ENCODE data around the gene ATG2A. TPM values are rescaled to one million over a fixed set of nuclear protein-coding genes. Genes with fewer than 3 reads are reported as not detected.

Gene ATG2A
- total and polyA plus RNA-seq, 10 of the 15 experiments (the other 5 are each of a cell fraction or from before 2014, with no cell fraction given), result 0.08 to 19.0 (median 4.6) TPM

DNA sequence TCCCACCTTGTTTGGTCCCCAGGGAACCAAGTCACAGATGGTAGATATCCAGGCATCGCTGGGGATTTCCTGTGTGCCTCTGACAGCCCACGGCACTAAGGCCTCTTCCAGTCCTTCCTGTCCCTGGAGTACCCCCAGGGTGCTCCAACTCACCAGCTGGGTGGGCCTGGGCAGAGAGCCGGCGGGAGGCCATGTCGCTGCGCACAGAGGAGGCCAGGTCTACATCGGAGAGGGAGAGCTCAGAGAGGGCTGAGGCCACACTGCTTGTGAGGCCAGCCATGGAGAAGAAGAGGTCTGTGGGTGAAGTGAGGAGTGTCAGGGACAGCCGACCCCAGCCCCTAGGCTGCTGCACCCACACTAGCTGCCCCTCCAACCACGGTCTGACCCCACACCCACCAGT is 5.3 kb downstream of the ATG2A start:
- in situ Hi-C loops (cut with MboI), result no loop called here
- no peak for ATAC-seq
- peaks cover 0 to 7% of the 10 kb centered on the region in 2 experiments; a peak in 3 of 4 replicates for H3K36me3 ChIP-seq (ENCODE audit: control insufficient read depth in 2 of 2, insufficient read depth in 2 of 2, low read length in 1 of 2)
- POLR2A ChIA-PET, result interaction anchor here (0.9 to 1.3 kb wide), 2 partner anchors 12 kb away, joined by 3 to 4 read pairs; partner anchors contain the start of gene PPP2R5B
- no TSS peak for BruUV-seq (replicated peaks)
- FAIRE-seq, result no peak
- H3K79me2 ChIP-seq (ENCODE audit: control insufficient read depth, insufficient read depth, low read length), result peaks cover 8% of the 10 kb centered on the region
- peaks cover 6% of the 10 kb centered on the region for H3K4me1 ChIP-seq (ENCODE audit: control insufficient read depth, insufficient read depth, low read length)
- H3K9ac ChIP-seq (ENCODE audit: control insufficient read depth, insufficient read depth, low read length), result no peak overlapping the region
- H2AFZ ChIP-seq (ENCODE audit: control insufficient read depth, low read depth, low read length), result no peak overlapping the region
- no peak for DNase-seq (ENCODE audit: low read depth, low spot score)
- WGBS (ENCODE audit: insufficient coverage, insufficient replicate concordance, low lambda C conversion rate, missing lambda C conversion rate), result 83% methylated on average over 9 of the region's 9 CpGs
- H3K27ac ChIP-seq (ENCODE audit: control insufficient read depth, insufficient read depth), result no peak overlapping the region
- no peaks in the 10 kb centered on the region for H3K27me3 ChIP-seq (replicated peaks in 1 of 2; ENCODE audit: control insufficient read depth in 2 of 2, insufficient read depth in 2 of 2, low read length in 1 of 2)
- SMC1A ChIA-PET (ENCODE audit: uncharacterized antibody, unreplicated experiment), result no interaction called here
- no peak overlapping the region for H3K4me3 ChIP-seq
- intact Hi-C loops (cut with micrococcal nuclease; ENCODE audit: unreplicated experiment), result no loop called here
- H3K9me3 ChIP-seq (replicated peaks; ENCODE audit: control insufficient read depth, insufficient read depth, low read length), result no peaks in the 10 kb centered on the region
- RAD21 ChIA-PET (ENCODE audit: unreplicated experiment), result no interaction called here
- CTCF ChIA-PET, result interaction anchor here (1.1 to 1.6 kb wide), 2 partner anchors 64 to 165 kb away, joined by 3 to 4 read pairs; no protein-coding TSS in a partner anchor
- H4K20me1 ChIP-seq (ENCODE audit: control insufficient read depth, insufficient read depth), result no peaks in the 10 kb centered on the region
- no peak overlapping the region for H3K4me2 ChIP-seq (ENCODE audit: control insufficient read depth, insufficient read depth)
- TF ChIP-seq, protein P1, sequence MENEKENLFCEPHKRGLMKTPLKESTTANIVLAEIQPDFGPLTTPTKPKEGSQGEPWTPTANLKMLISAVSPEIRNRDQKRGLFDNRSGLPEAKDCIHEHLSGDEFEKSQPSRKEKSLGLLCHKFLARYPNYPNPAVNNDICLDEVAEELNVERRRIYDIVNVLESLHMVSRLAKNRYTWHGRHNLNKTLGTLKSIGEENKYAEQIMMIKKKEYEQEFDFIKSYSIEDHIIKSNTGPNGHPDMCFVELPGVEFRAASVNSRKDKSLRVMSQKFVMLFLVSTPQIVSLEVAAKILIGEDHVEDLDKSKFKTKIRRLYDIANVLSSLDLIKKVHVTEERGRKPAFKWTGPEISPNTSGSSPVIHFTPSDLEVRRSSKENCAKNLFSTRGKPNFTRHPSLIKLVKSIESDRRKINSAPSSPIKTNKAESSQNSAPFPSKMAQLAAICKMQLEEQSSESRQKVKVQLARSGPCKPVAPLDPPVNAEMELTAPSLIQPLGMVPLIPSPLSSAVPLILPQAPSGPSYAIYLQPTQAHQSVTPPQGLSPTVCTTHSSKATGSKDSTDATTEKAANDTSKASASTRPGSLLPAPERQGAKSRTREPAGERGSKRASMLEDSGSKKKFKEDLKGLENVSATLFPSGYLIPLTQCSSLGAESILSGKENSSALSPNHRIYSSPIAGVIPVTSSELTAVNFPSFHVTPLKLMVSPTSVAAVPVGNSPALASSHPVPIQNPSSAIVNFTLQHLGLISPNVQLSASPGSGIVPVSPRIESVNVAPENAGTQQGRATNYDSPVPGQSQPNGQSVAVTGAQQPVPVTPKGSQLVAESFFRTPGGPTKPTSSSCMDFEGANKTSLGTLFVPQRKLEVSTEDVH (IDR thresholded peaks at IDR 0.05; ENCODE audit: low read depth, partially characterized antibody), result no peak
- TF ChIP-seq RELA (IDR thresholded peaks at IDR 0.05; ENCODE audit: borderline replicate concordance, partially characterized antibody) (no peak), SMC3 (IDR thresholded peaks at IDR 0.05; ENCODE audit: borderline replicate concordance, low read length) (no peak), EGR1 (IDR thresholded peaks at IDR 0.05; ENCODE audit: borderline replicate concordance in 1 of 2, low read depth in 2 of 2, low read length in 2 of 2) (no peak), SUZ12 (IDR thresholded peaks at IDR 0.05; ENCODE audit: unreplicated experiment) (no peak), SRF (IDR thresholded peaks at IDR 0.05; ENCODE audit: low read depth in 2 of 2, low read length in 2 of 2) (no peak), RAD21 (IDR thresholded peaks at IDR 0.05; ENCODE audit: insufficient read depth, low read depth, low read length) (no peak), TCF7 (IDR thresholded peaks at IDR 0.05; ENCODE audit: borderline replicate concordance) (no peak), EED (IDR thresholded peaks at IDR 0.05; ENCODE audit: low read depth) (no peak), IRF4 (IDR thresholded peaks at IDR 0.05; ENCODE audit: low read depth, low read length) (no peak), RBBP5 (conservative IDR thresholded peaks at IDR 0.05) (no peak)
- TF ChIP-seq, protein P2, sequence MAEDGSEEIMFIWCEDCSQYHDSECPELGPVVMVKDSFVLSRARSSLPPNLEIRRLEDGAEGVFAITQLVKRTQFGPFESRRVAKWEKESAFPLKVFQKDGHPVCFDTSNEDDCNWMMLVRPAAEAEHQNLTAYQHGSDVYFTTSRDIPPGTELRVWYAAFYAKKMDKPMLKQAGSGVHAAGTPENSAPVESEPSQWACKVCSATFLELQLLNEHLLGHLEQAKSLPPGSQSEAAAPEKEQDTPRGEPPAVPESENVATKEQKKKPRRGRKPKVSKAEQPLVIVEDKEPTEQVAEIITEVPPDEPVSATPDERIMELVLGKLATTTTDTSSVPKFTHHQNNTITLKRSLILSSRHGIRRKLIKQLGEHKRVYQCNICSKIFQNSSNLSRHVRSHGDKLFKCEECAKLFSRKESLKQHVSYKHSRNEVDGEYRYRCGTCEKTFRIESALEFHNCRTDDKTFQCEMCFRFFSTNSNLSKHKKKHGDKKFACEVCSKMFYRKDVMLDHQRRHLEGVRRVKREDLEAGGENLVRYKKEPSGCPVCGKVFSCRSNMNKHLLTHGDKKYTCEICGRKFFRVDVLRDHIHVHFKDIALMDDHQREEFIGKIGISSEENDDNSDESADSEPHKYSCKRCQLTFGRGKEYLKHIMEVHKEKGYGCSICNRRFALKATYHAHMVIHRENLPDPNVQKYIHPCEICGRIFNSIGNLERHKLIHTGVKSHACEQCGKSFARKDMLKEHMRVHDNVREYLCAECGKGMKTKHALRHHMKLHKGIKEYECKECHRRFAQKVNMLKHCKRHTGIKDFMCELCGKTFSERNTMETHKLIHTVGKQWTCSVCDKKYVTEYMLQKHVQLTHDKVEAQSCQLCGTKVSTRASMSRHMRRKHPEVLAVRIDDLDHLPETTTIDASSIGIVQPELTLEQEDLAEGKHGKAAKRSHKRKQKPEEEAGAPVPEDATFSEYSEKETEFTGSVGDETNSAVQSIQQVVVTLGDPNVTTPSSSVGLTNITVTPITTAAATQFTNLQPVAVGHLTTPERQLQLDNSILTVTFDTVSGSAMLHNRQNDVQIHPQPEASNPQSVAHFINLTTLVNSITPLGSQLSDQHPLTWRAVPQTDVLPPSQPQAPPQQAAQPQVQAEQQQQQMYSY (CRISPR knock-in tag; IDR thresholded peaks at IDR 0.05), result no peak
- TF ChIP-seq, protein P3, sequence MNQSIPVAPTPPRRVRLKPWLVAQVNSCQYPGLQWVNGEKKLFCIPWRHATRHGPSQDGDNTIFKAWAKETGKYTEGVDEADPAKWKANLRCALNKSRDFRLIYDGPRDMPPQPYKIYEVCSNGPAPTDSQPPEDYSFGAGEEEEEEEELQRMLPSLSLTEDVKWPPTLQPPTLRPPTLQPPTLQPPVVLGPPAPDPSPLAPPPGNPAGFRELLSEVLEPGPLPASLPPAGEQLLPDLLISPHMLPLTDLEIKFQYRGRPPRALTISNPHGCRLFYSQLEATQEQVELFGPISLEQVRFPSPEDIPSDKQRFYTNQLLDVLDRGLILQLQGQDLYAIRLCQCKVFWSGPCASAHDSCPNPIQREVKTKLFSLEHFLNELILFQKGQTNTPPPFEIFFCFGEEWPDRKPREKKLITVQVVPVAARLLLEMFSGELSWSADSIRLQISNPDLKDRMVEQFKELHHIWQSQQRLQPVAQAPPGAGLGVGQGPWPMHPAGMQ (IDR thresholded peaks at IDR 0.05; ENCODE audit: borderline replicate concordance), result no peak
